AG20443 (cell line): ENCODE data around the gene SEMA4A.
"Not testable (repeated sequence)": the region's sequence is repeated elsewhere in the genome, so short reads cannot be mapped to it uniquely, and the experiment has no call there.

Experiments used
- DNase-seq: peaks from one replicate; pipeline ENCODE4 v3.0.0; 2012; ENCODE audit warnings: low spot score, mixed read lengths

SEMA4A gene

DNA sequence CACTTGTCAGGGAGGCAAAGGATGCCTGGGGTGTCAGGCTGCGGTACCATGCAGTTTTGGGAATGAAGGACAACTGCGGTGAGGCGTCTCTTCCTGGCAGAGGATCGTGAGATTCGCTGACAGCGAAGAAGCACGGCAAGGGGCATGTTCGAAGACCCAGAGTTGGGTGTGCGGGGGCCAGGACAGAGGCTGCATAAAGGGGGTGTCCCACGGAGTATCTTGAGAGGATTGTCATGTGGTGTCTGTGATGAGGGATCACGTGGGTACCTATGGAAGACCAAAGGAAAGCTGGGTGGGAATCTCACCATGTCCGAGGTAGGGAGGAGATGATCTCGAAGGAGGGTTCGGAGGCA is 40.9 kb downstream of the SEMA4A start:
- no peak for DNase-seq

DNA sequence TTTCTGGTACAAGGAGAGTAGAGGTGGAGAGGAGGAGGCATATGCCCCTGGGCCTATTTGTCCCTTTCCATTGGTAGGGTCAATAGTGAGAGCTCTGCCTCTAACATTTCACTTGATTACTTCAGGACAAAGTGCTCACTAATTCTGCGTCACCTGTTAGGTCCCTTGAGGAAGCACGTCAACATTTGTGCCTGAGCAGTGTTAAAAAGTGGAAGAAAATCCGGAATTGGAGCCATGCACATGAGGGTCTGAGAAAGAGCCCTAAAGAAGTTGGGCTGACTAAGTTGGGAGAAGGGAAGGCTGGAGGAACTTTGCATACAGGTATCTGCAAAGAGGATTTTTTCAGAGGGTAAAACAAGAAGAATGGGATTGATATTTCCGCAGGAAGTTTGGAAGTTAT is 42.5 kb downstream of the SEMA4A start:
- DNase-seq = no peak

GRCh38 chr1:156196445-156196844 is 43.1 kb downstream of the SEMA4A start:
- no peak for DNase-seq

DNA sequence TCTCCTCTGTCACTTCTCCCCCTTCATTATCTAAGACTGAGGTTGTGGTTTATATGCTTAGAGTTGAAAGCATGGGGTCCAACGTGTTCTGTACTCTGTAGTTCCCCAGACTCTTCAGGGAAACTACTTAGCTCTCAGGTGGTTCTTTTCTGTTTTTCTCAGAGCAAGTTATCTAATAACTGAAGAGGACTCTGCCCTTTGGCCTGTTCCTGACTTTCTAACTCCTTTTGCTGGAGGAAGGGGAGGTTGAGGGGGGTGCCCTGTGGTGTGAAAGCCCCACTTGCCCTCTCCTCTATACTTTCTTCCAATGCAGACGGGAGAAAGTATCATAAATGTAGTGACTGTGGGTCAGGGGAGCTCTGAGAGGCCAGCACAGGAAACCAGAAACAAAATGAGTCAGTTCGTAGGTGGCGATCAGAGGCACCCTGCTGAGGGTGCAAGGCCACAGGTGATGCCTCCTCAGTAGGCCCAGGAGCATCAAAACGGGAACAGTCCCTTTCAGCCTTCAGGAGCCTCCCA is 45.5 kb downstream of the SEMA4A start:
- DNase-seq = no peak

DNA sequence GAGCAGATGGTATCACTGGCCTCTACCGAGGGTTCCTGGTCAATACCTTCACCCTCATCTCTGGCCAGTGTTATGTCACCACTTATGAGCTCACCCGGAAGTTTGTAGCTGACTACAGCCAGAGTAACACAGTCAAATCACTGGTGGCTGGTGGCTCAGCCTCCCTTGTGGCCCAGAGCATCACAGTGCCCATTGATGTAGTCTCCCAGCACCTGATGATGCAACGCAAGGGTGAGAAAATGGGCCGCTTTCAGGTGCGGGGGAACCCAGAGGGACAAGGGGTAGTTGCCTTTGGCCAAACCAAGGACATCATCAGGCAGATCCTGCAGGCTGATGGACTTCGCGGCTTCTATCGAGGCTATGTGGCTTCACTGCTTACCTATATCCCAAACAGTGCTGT is 46.7 kb downstream of the SEMA4A start:
- no peak for DNase-seq

- DNase-seq = peak; percentile 41
These were observed 49.9 kb downstream of the SEMA4A start for GRCh38 chr1:156203331-156203730.

- no peak for DNase-seq
These were observed 51.3 kb downstream of the SEMA4A start for GRCh38 chr1:156204686-156205085.

GRCh38 chr1:156211243-156211642 is 57.9 kb downstream of the SEMA4A start:
- DNase-seq = no peak

GRCh38 chr1:156212130-156212529 is 58.7 kb downstream of the SEMA4A start:
- no peak for DNase-seq

DNA sequence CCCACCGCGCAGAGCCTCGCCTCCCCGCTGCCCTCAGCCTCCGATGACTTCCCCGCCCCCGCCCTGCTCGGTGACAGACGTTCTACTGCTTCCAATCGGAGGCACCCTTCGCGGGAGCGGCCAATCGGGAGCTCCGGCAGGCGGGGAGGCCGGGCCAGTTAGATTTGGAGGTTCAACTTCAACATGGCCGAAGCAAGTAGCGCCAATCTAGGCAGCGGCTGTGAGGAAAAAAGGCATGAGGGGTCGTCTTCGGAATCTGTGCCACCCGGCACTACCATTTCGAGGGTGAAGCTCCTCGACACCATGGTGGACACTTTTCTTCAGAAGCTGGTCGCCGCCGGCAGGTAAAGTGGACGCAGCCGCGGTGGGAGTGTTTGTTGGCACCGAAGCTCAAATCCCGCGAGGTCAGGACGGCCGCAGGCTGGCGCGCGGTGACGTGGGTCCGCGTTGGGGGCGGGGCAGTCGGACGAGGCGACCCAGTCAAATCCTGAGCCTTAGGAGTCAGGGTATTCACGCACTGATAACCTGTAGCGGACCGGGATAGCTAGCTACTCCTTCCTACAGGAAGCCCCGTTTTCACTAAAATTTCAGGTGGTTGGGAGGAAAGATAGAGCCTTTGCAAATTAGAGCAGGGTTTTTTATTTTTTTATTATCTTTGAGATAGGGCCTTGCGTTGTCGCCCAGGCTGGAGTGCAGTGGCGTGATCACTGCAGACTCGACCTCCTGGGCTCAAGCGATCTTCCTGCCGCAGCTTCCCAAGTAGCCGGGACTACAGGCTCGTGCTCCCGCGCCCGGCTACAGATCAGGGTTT is 59.7 kb downstream of the SEMA4A start, which contains the start of gene PMF1:
Gene PMF1 (plus strand): TSS at position 175 of the 811 bp plus-strand sequence. CDS start 9 bp downstream, at position 184.
- peak; percentile 99 for DNase-seq

DNA sequence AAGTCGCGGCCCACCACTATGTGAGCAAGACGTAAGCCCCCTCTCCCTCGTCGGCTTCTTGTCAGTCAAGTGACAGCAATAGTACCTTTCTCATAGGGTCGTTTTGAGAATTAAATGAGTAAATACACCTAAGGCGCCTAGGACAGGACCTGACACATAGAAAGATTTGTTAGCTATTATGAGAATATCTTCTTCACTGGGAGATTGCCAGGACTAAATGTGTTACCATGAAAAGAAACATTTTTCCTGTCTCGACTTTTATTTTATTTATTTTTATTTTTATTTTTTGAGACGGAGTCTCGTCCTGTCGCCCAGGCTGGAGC is 60.2 kb downstream of the SEMA4A start:
- DNase-seq = no peak

- no peak for DNase-seq
These were observed 60.8 kb downstream of the SEMA4A start for GRCh38 chr1:156214024-156214748.

- not testable (repeated sequence) for DNase-seq
These were observed 63.1 kb downstream of the SEMA4A start for GRCh38 chr1:156216361-156217086.

GRCh38 chr1:156217871-156218270 is 64.5 kb downstream of the SEMA4A start:
- peak; percentile 37 for DNase-seq

- DNase-seq = no peak
These were observed 66.8 kb downstream of the SEMA4A start for GRCh38 chr1:156220226-156220625.

GRCh38 chr1:156221986-156222692 is 68.8 kb downstream of the SEMA4A start:
- DNase-seq = no peak

DNA sequence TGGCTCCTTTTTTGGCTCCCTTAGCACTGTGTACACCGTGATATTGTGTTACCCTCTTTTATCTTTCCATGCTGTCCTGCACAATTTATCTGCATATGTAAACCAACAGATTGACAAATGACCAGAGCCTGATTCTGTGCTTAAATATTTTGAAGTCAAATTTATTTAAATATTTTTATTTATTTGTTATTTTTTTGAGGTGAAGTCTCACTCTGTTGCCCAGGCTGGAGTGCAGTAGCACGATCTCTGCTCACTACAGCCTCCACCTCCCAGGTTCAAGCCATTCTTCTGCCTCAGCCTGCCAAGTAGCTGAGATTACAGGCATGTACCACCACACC is 72.3 kb downstream of the SEMA4A start:
- DNase-seq = no peak

GRCh38 chr1:156226116-156226538 is 72.7 kb downstream of the SEMA4A start:
- no peak for DNase-seq

GRCh38 chr1:156226782-156227181 is 73.4 kb downstream of the SEMA4A start:
- no peak for DNase-seq
